Measurements from ENCODE around the gene BCL2L1.

DNA sequence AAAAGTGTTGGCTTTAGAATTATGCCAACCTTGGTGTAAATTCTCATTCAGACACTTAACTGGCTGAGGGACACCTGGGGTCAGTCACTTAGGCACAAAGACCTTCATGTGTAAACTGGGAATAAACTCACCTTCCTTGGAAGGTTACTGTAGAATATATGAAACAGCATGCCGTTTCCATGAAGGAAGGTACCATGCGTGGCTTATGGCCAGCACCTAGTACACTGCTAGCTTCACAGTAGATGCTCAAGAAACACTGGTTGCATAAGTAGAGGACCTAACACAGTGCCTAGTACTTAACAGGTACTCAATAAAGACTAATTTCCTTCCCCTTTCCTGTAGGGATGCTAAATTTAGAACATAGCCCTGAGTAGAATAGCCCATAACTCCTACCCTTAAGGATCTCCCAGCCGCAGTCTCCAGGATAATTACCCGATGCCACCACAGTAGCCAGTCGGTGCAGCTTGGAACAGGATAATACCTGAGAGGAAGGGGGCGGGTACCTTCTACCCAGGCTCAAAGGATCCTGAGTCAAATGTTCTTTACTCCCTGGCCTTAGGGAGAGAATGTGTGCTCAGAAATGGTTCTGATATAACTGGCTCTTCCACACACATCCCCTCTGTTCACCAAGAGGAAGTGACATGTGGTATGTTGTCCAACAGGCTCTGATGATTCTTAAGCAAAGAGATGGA lies 3.6 kb downstream of the BCL2L1 start:
- no peak for TF ChIP-seq POLR2A (IDR thresholded peaks at IDR 0.05; ENCODE audit: low read depth, low read length)
- TF ChIP-seq, protein P1, sequence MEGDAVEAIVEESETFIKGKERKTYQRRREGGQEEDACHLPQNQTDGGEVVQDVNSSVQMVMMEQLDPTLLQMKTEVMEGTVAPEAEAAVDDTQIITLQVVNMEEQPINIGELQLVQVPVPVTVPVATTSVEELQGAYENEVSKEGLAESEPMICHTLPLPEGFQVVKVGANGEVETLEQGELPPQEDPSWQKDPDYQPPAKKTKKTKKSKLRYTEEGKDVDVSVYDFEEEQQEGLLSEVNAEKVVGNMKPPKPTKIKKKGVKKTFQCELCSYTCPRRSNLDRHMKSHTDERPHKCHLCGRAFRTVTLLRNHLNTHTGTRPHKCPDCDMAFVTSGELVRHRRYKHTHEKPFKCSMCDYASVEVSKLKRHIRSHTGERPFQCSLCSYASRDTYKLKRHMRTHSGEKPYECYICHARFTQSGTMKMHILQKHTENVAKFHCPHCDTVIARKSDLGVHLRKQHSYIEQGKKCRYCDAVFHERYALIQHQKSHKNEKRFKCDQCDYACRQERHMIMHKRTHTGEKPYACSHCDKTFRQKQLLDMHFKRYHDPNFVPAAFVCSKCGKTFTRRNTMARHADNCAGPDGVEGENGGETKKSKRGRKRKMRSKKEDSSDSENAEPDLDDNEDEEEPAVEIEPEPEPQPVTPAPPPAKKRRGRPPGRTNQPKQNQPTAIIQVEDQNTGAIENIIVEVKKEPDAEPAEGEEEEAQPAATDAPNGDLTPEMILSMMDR (IDR thresholded peaks at IDR 0.05; ENCODE audit: extremely low read depth in 1 of 2, insufficient read depth in 1 of 2, low read depth in 1 of 2, low read length in 2 of 2), result no peak
- TF ChIP-seq POLR2AphosphoS5 (IDR thresholded peaks at IDR 0.05; ENCODE audit: insufficient read depth, low read depth, low read length), result no peak
- no peak for TF ChIP-seq JUN (IDR thresholded peaks at IDR 0.05; ENCODE audit: borderline replicate concordance, insufficient read depth, insufficient read length, low read depth)
- TF ChIP-seq, protein P2, sequence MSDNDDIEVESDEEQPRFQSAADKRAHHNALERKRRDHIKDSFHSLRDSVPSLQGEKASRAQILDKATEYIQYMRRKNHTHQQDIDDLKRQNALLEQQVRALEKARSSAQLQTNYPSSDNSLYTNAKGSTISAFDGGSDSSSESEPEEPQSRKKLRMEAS (IDR thresholded peaks at IDR 0.05; ENCODE audit: insufficient read depth, insufficient read length), result no peak
- TF ChIP-seq EZH2 (IDR thresholded peaks at IDR 0.05; ENCODE audit: borderline replicate concordance, low read depth, low read length, severe bottlenecking), result no peak

Measured in endothelial cell of umbilical vein (primary cell).